OCI-LY3 (cell line): ENCODE results near the gene SCN1A.
A peak's percentile ranks its signal among the peaks of the same experiment; 100 is the strongest.

Source experiments
- H2AFZ ChIP-seq: fragments of 200-600, 300-600 bp; shearing (Covaris generic); 2 replicates; pipeline ENCODE4 v1.6.0; 2014; ENCODE audit warnings: antibody characterized with exemption, low read depth, low read length
- H3K27ac ChIP-seq: fragments of 200-600, 300-600 bp; sonication (generic); 2 replicates; pipeline ENCODE4 v1.5.1; 2014; ENCODE audit warnings: mild to moderate bottlenecking, low read length, moderate library complexity, mixed read lengths
- H3K27me3 ChIP-seq: fragments of 200-600, 300-600 bp; sonication (generic); 2 replicates; pipeline ENCODE4 v1.6.1; 2014; ENCODE audit warnings: low read depth, low read length, mixed read lengths
- H3K36me3 ChIP-seq: fragments of 200-600, 300-600 bp; sonication (generic); replicated peaks from 2 replicates; pipeline ENCODE3; 2014; ENCODE audit warnings: low read depth, low read length, mixed read lengths
- H3K4me1 ChIP-seq: fragments of 300-600, 200-600 bp; sonication (generic); 2 replicates; pipeline ENCODE4 v1.6.1; 2014; ENCODE audit warnings: low read length, mixed read lengths
- H3K4me2 ChIP-seq: fragments of 200-600, 300-600 bp; sonication (generic); 2 replicates; pipeline ENCODE4 v1.6.1; 2014; ENCODE audit warnings: low read length, mixed read lengths
- H3K4me3 ChIP-seq: fragments of 300-600, 200-600 bp; sonication (generic); 2 replicates; pipeline ENCODE4 v1.5.1; 2014; ENCODE audit warnings: antibody characterized with exemption, mild to moderate bottlenecking, low read length, moderate library complexity
- H3K79me2 ChIP-seq: fragments of 300-600, 200-600 bp; shearing (Covaris generic); 2 replicates; pipeline ENCODE4 v1.6.1; 2014; ENCODE audit warnings: mild to moderate bottlenecking, low read length, mixed read lengths
- H3K9ac ChIP-seq: fragments of 300-600, 200-600 bp; shearing (Covaris generic); 2 replicates; pipeline ENCODE4 v1.6.0; 2014; ENCODE audit warnings: mild to moderate bottlenecking, low read length, moderate library complexity
- H3K9me3 ChIP-seq: fragments of 200-600, 300-600 bp; shearing (Covaris generic); 2 replicates; pipeline ENCODE4 v1.6.1; 2014; ENCODE audit warnings: low read length, mixed read lengths; ENCODE audit not compliant: insufficient read depth
- H4K20me1 ChIP-seq: fragments of 200-600, 300-600 bp; sonication (generic); 2 replicates; pipeline ENCODE4 v1.6.1; 2016; ENCODE audit warnings: low read length, mixed read lengths; ENCODE audit not compliant: insufficient read depth
- CTCF ChIP-seq: fragments of 200-600, 300-600 bp; sonication (generic); IDR thresholded peaks from 2 replicates; pipeline ENCODE4 v1.5.1; 2014; ENCODE audit warnings: antibody characterized with exemption, low read length, low read depth
- EZH2phosphoT487 ChIP-seq: fragments of 200-600 bp; shearing (Covaris generic); IDR thresholded peaks from 2 replicates; pipeline ENCODE4 v1.6.1; 2018; ENCODE audit warnings: antibody characterized with exemption, mixed run types, low read depth

The SCN1A gene

GRCh38 chr2:166127217-166128155 is at the start of gene SCN1A:
Gene SCN1A (minus strand): TSS chr2:166128020. CDS start chr2:166073621, 54,399 bp downstream.
- peak within 1 kb of the TSS; percentile 77; the same call in 1 of the 2 replicates for H2AFZ ChIP-seq
- H3K9me3 ChIP-seq, result no peaks in the 10 kb centered on the region
- no peak within 1 kb of the TSS for H3K9ac ChIP-seq
- H3K27ac ChIP-seq, result no peak within 1 kb of the TSS
- no peaks in the 10 kb centered on the region for H4K20me1 ChIP-seq
- H3K27me3 ChIP-seq, result peaks cover 17% of the 10 kb centered on the region
- H3K4me1 ChIP-seq, result peaks cover 10% of the 10 kb centered on the region
- H3K36me3 ChIP-seq, result no peaks in the 10 kb centered on the region
- TF ChIP-seq EZH2phosphoT487 (no peak), CTCF (peak; percentile 69)
- H3K4me3 ChIP-seq, result peak within 1 kb of the TSS; percentile 45
- peak within 1 kb of the TSS; percentile 68 for H3K4me2 ChIP-seq
- H3K79me2 ChIP-seq, result no peaks in the 10 kb centered on the region

GRCh38 chr2:166173263-166173662 is 45.4 kb upstream of the SCN1A start:
- Histone ChIP-seq H3K27me3 (no peaks in the 10 kb centered on the region), H3K79me2 (no peaks in the 10 kb centered on the region), H3K9ac (no peak overlapping the region), H3K36me3 (no peaks in the 10 kb centered on the region), H3K4me3 (no peak overlapping the region), H2AFZ (no peak overlapping the region), H4K20me1 (no peaks in the 10 kb centered on the region), H3K9me3 (no peaks in the 10 kb centered on the region), H3K27ac (no peak overlapping the region), H3K4me1 (no peaks in the 10 kb centered on the region), H3K4me2 (no peak overlapping the region)
- TF ChIP-seq EZH2phosphoT487 (no peak), CTCF (no peak)

- no peak overlapping the region for H3K27ac ChIP-seq
- no peaks in the 10 kb centered on the region for H3K27me3 ChIP-seq
- no peaks in the 10 kb centered on the region for H4K20me1 ChIP-seq
- H3K4me2 ChIP-seq, result no peak overlapping the region
- TF ChIP-seq CTCF, result no peak
- no peak for TF ChIP-seq EZH2phosphoT487
- no peaks in the 10 kb centered on the region for H3K9me3 ChIP-seq
- H3K9ac ChIP-seq, result no peak overlapping the region
- H3K36me3 ChIP-seq, result no peaks in the 10 kb centered on the region
- no peak overlapping the region for H2AFZ ChIP-seq
- H3K4me3 ChIP-seq, result no peak overlapping the region
- H3K79me2 ChIP-seq, result no peaks in the 10 kb centered on the region
- no peaks in the 10 kb centered on the region for H3K4me1 ChIP-seq
These were observed 43.4 kb upstream of the SCN1A start for GRCh38 chr2:166171216-166171615.

- H2AFZ ChIP-seq, result no peak overlapping the region
- no peak overlapping the region for H3K9ac ChIP-seq
- no peaks in the 10 kb centered on the region for H4K20me1 ChIP-seq
- H3K9me3 ChIP-seq, result no peaks in the 10 kb centered on the region
- TF ChIP-seq CTCF, result no peak
- H3K4me2 ChIP-seq, result no peak overlapping the region
- H3K4me1 ChIP-seq, result no peaks in the 10 kb centered on the region
- no peaks in the 10 kb centered on the region for H3K36me3 ChIP-seq
- no peak overlapping the region for H3K4me3 ChIP-seq
- H3K27ac ChIP-seq, result no peak overlapping the region
- H3K27me3 ChIP-seq, result no peaks in the 10 kb centered on the region
- H3K79me2 ChIP-seq, result no peaks in the 10 kb centered on the region
These were observed 42.5 kb upstream of the SCN1A start for GRCh38 chr2:166170356-166170755.
